K562 (cell line): ENCODE results near the gene YTHDF1. TPM values are rescaled to one million over a fixed set of nuclear protein-coding genes. Genes with fewer than 3 reads are reported as not detected.

Source experiments
- MGA ChIP-seq: fragments of 450-650 bp; IDR thresholded peaks from 2 replicates; pipeline ENCODE4 v1.6.1; 2016; ENCODE audit warnings: mild to moderate bottlenecking, moderate library complexity
- polyA plus RNA-seq, 8 experiments: library from polyadenylated mRNA; depleted of rRNA in 4 of 8; stranded (reverse) in 5 of 8; unstranded in 3 of 8; fragments of >200 nt; fragmentation: Nextera tagmentation in 2 of 8; fragmentation: Illumina TruSeq in 1 of 8; extraction: Ambion mirVana in 2 of 8; extraction: Trizol in 1 of 8; gene quantifications; 2 replicates each; pipeline versions ENCODE4 v1.2.1 to v1.2.3, GENCODE V29; 2011 to 2014; ENCODE audit warnings: inconsistent platforms in 1 of 8, missing spikeins in 1 of 8
- total RNA-seq, 7 experiments: library from RNA; depleted of rRNA in 6 of 7; stranded (reverse); fragments of >200 nt in 6 of 7; fragmentation: Illumina TruSeq in 2 of 7; extraction: Trizol in 2 of 7; gene quantifications; 2 replicates each; pipeline versions ENCODE4 v1.2.1 to v1.2.3, GENCODE V29; 2011 to 2021; ENCODE audit warnings: low replicate concordance in 1 of 7
- TF ChIP-seq, protein P1 (sequence below): fragments of 250-450 bp; sonication (Bioruptor Pico); IDR thresholded peaks from 2 replicates; pipeline ENCODE4 v1.4.0; 2020; ENCODE audit warnings: mild to moderate bottlenecking, moderate library complexity
- TF ChIP-seq, protein P2 (sequence below), 2 experiments: fragments of 450-650 bp; formaldehyde crosslinking in 1 of 2; IDR thresholded peaks; 2 replicates each; pipeline versions ENCODE4 v1.4.0 to v1.6.1; 2014 to 2020; ENCODE audit warnings: mild to moderate bottlenecking in 2 of 2, borderline replicate concordance in 1 of 2, low read depth in 1 of 2

YTHDF1 gene
- total and polyA plus RNA-seq, 9 of the 15 experiments (the other 6 are each of a cell fraction or from before 2014, with no cell fraction given): 10.1 to 42.4 (median 27.8) TPM

- peak; percentile 94 for TF ChIP-seq MGA
- TF ChIP-seq, protein P1, sequence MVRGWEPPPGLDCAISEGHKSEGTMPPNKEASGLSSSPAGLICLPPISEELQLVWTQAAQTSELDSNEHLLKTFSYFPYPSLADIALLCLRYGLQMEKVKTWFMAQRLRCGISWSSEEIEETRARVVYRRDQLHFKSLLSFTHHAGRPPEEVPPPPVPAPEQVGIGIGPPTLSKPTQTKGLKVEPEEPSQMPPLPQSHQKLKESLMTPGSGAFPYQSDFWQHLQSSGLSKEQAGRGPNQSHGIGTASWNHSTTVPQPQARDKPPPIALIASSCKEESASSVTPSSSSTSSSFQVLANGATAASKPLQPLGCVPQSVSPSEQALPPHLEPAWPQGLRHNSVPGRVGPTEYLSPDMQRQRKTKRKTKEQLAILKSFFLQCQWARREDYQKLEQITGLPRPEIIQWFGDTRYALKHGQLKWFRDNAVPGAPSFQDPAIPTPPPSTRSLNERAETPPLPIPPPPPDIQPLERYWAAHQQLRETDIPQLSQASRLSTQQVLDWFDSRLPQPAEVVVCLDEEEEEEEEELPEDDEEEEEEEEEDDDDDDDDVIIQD: 0 out of 2 replicates have a peak, but pooled peaks have one; percentile 59
- TF ChIP-seq, protein P2, sequence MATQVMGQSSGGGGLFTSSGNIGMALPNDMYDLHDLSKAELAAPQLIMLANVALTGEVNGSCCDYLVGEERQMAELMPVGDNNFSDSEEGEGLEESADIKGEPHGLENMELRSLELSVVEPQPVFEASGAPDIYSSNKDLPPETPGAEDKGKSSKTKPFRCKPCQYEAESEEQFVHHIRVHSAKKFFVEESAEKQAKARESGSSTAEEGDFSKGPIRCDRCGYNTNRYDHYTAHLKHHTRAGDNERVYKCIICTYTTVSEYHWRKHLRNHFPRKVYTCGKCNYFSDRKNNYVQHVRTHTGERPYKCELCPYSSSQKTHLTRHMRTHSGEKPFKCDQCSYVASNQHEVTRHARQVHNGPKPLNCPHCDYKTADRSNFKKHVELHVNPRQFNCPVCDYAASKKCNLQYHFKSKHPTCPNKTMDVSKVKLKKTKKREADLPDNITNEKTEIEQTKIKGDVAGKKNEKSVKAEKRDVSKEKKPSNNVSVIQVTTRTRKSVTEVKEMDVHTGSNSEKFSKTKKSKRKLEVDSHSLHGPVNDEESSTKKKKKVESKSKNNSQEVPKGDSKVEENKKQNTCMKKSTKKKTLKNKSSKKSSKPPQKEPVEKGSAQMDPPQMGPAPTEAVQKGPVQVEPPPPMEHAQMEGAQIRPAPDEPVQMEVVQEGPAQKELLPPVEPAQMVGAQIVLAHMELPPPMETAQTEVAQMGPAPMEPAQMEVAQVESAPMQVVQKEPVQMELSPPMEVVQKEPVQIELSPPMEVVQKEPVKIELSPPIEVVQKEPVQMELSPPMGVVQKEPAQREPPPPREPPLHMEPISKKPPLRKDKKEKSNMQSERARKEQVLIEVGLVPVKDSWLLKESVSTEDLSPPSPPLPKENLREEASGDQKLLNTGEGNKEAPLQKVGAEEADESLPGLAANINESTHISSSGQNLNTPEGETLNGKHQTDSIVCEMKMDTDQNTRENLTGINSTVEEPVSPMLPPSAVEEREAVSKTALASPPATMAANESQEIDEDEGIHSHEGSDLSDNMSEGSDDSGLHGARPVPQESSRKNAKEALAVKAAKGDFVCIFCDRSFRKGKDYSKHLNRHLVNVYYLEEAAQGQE (IDR thresholded peaks at IDR 0.05; ENCODE audit: borderline replicate concordance): peak; percentile 87
- TF ChIP-seq, protein P2 (CRISPR knock-in tag; IDR thresholded peaks at IDR 0.05; ENCODE audit: low read depth): peak; percentile 53; the same call in 1 of the 2 replicates
Observed at GRCh38 chr20:63216041-63216848, at the start of gene YTHDF1 (continued).
